GM12878 (cell line): ENCODE data around the gene ISM1. TPM values are rescaled to one million over a fixed set of nuclear protein-coding genes. Genes with fewer than 3 reads are reported as not detected.

Source experiments
- ATAC-seq: fragments of 200-7000 bp; cut with Tn5 transposase; 3 replicates; pipeline ENCODE4 v1.9.1; 2020; ENCODE audit warnings: mild to moderate bottlenecking, moderate library complexity
- BruUV-seq: library from RNA; stranded (reverse); fragments of 400-500 nt; replicated peaks from 2 replicates; lab custom pipeline; 2021; lab: Mats Ljungman, UMichigan
- CTCF ChIA-PET: fragments of 300-600 bp; sonication (Branson Sonifier 250); formaldehyde crosslinking; extraction: SDS; loops from one replicate; lab custom pipeline; 2021; ENCODE audit warnings: inconsistent platforms; lab: Yijun Ruan, JAX
- POLR2A ChIA-PET: fragments of 350-600 bp; formaldehyde crosslinking; extraction: SDS; loops from one replicate; lab custom pipeline; 2021; ENCODE audit warnings: inconsistent platforms; lab: Charles Lee
- RAD21 ChIA-PET: fragments of 300-600 bp; sonication (Branson Sonifier 250); formaldehyde crosslinking; loops from one replicate; lab custom pipeline; 2023; ENCODE audit warnings: antibody characterized with exemption; ENCODE audit not compliant: unreplicated experiment; lab: Charles Lee
- SMC1A ChIA-PET: fragments of 300-600 bp; sonication (Branson Sonifier 250); formaldehyde crosslinking; loops from one replicate; lab custom pipeline; 2023; ENCODE audit not compliant: unreplicated experiment, uncharacterized antibody; lab: Charles Lee
- DNase-seq: peaks from one replicate; pipeline ENCODE4 v3.0.0-alpha.2; 2011; ENCODE audit warnings: low read depth, low spot score
- FAIRE-seq: peaks from 3 replicates; lab custom pipeline; 2011; peaks lifted over from hg19 to GRCh38; lab: Jason Lieb, UNC
- H2AFZ ChIP-seq: 2 replicates; pipeline ENCODE4 v1.6.0; 2011; ENCODE audit warnings: low read depth, low read length, control low read depth; ENCODE audit not compliant: control insufficient read depth
- H3K27ac ChIP-seq: 2 replicates; pipeline ENCODE4 v1.5.1; 2011; ENCODE audit warnings: control low read depth; ENCODE audit not compliant: control insufficient read depth, insufficient read depth
- H3K27me3 ChIP-seq, 2 experiments: replicated peaks in 1 of 2; 2 replicates each; pipeline versions ENCODE4 v1.6.0 to v1.6.1; 2011; ENCODE audit warnings: low read length in 1 of 2; ENCODE audit not compliant: control insufficient read depth in 2 of 2, insufficient read depth in 2 of 2
- H3K36me3 ChIP-seq, 2 experiments: 2 replicates each; pipeline ENCODE4 v1.5.1; 2011; ENCODE audit warnings: low read length in 1 of 2; ENCODE audit not compliant: control insufficient read depth in 2 of 2, insufficient read depth in 2 of 2
- H3K4me1 ChIP-seq: 2 replicates; pipeline ENCODE4 v1.6.1; 2011; ENCODE audit warnings: mild to moderate bottlenecking, low read length, moderate library complexity, mixed read lengths; ENCODE audit not compliant: control insufficient read depth, insufficient read depth
- H3K4me2 ChIP-seq: 2 replicates; pipeline ENCODE4 v1.6.0; 2011; ENCODE audit warnings: control low read depth; ENCODE audit not compliant: control insufficient read depth, insufficient read depth
- H3K4me3 ChIP-seq: fragments of 200-600 bp; sonication (generic); 2 replicates; pipeline ENCODE4 v1.5.1; 2016
- H3K79me2 ChIP-seq: 2 replicates; pipeline ENCODE4 v1.6.0; 2011; ENCODE audit warnings: low read length; ENCODE audit not compliant: control insufficient read depth, insufficient read depth
- H3K9ac ChIP-seq: 2 replicates; pipeline ENCODE4 v1.8.0; 2011; ENCODE audit warnings: low read length, control low read depth, mixed read lengths; ENCODE audit not compliant: control insufficient read depth, insufficient read depth
- H3K9me3 ChIP-seq: replicated peaks from 3 replicates; pipeline ENCODE4 v1.5.1; 2011; ENCODE audit warnings: mild to moderate bottlenecking, low read length; ENCODE audit not compliant: control insufficient read depth, insufficient read depth
- H4K20me1 ChIP-seq: 2 replicates; pipeline ENCODE4 v1.6.0; 2011; ENCODE audit not compliant: control insufficient read depth, insufficient read depth
- BCL3 ChIP-seq: IDR thresholded peaks from 2 replicates; pipeline ENCODE4 v1.6.1; 2011; ENCODE audit warnings: borderline replicate concordance, low read depth, mild to moderate bottlenecking, moderate library complexity, low read length; ENCODE audit not compliant: insufficient read depth, poor library complexity, severe bottlenecking
- CHD2 ChIP-seq: IDR thresholded peaks from 2 replicates; pipeline ENCODE4 v1.6.1; 2011; ENCODE audit warnings: low read depth, low read length, improper control_type of control experiment, borderline replicate concordance
- ESRRA ChIP-seq: IDR thresholded peaks from 2 replicates; pipeline ENCODE4 v1.6.1; 2012; ENCODE audit warnings: mild to moderate bottlenecking, low read length, improper control_type of control experiment
- IKZF1 ChIP-seq: fragments of 450-650 bp; conservative IDR thresholded peaks from 2 replicates; pipeline ENCODE4 v1.6.1; 2017; ENCODE audit warnings: antibody characterized with exemption, mild to moderate bottlenecking
- NFXL1 ChIP-seq: fragments of 450-650 bp; IDR thresholded peaks from 2 replicates; pipeline ENCODE4 v1.6.1; 2017; ENCODE audit warnings: antibody characterized with exemption, mild to moderate bottlenecking, borderline replicate concordance
- POLR2A ChIP-seq: IDR thresholded peaks from 2 replicates; pipeline ENCODE4 v1.6.1; 2011; ENCODE audit warnings: low read depth, mild to moderate bottlenecking, low read length
- RAD21 ChIP-seq: IDR thresholded peaks from 2 replicates; pipeline ENCODE4 v1.6.1; 2011; ENCODE audit warnings: mild to moderate bottlenecking, low read depth, low read length, moderate library complexity; ENCODE audit not compliant: insufficient read depth
- RAD51 ChIP-seq: fragments of 450-650 bp; IDR thresholded peaks from 2 replicates; pipeline ENCODE4 v1.6.1; 2016; ENCODE audit warnings: moderate library complexity, mild to moderate bottlenecking, inconsistent platforms
- RFX5 ChIP-seq: IDR thresholded peaks from 2 replicates; pipeline ENCODE4 v1.6.1; 2011; ENCODE audit warnings: low read depth, low read length, improper control_type of control experiment
- SREBF1 ChIP-seq: IDR thresholded peaks from 2 replicates; pipeline ENCODE4 v1.6.1; 2012; ENCODE audit warnings: mild to moderate bottlenecking, low read length
- ZBED1 ChIP-seq: IDR thresholded peaks from 2 replicates; pipeline ENCODE4 v1.6.1; 2016; ENCODE audit warnings: borderline replicate concordance
- ZBTB4 ChIP-seq: fragments of 450-650 bp; formaldehyde crosslinking; IDR thresholded peaks from 2 replicates; pipeline ENCODE4 v1.4.0; 2022; ENCODE audit warnings: mild to moderate bottlenecking, moderate library complexity
- ZZZ3 ChIP-seq: IDR thresholded peaks from 2 replicates; pipeline ENCODE4 v1.6.1; 2011; ENCODE audit warnings: low read depth; ENCODE audit not compliant: control insufficient read depth, insufficient read length
- WGBS: methylation state at CpG from one replicate; pipeline ENCODE4 v1.1.6; 2016; ENCODE audit warnings: low lambda C conversion rate; ENCODE audit not compliant: insufficient replicate concordance, insufficient coverage; ENCODE audit errors: missing lambda C conversion rate; 5-methylcytosine and 5-hydroxymethylcytosine counted together
- in situ Hi-C: fragments of 300-500 bp; cut with MboI; formaldehyde crosslinking; loops from 9 replicates; pipeline ENCODE4 v1.14.3; 2018; ENCODE audit warnings: mixed read lengths
- intact Hi-C: fragments of 100-400 bp; cut with micrococcal nuclease; formaldehyde crosslinking; loops from one replicate; pipeline ENCODE4 v1.14.2; 2022; ENCODE audit not compliant: unreplicated experiment
- polyA plus RNA-seq, 11 experiments: library from polyadenylated mRNA; depleted of rRNA in 4 of 11; unstranded in 6 of 11; stranded (reverse) in 5 of 11; fragments of >200 nt; fragmentation: Nextera tagmentation in 4 of 11; fragmentation: Illumina TruSeq in 1 of 11; extraction: Ambion mirVana in 4 of 11; extraction: Trizol in 1 of 11; gene quantifications; 1 replicate in 1 of 11; 2 replicates in 10 of 11; pipeline versions ENCODE4 v1.2.1 to v1.2.3, GENCODE V29; 2011 to 2016; ENCODE audit warnings: inconsistent platforms in 2 of 11, missing spikeins in 2 of 11, low read depth in 1 of 11
- total RNA-seq, 4 experiments: library from RNA; depleted of rRNA in 3 of 4; stranded (reverse); fragments of >200 nt in 3 of 4; fragmentation: Illumina TruSeq in 1 of 4; extraction: Trizol in 1 of 4; gene quantifications; 2 replicates each; pipeline versions ENCODE4 v1.2.1 to v1.2.3, GENCODE V29; 2013 to 2021
- TF ChIP-seq, protein P1 (sequence below): fragments of 450-650 bp; IDR thresholded peaks from 2 replicates; pipeline ENCODE4 v1.6.1; 2016; ENCODE audit warnings: mild to moderate bottlenecking
- TF ChIP-seq, protein P2 (sequence below): fragments of 450-650 bp; IDR thresholded peaks from 2 replicates; pipeline ENCODE4 v1.6.1; 2017; ENCODE audit warnings: mild to moderate bottlenecking, moderate library complexity

The ISM1 gene
- total and polyA plus RNA-seq, 10 of the 15 experiments (the other 5 are each of a cell fraction or from before 2014, with no cell fraction given) = 0.01 to 0.03 TPM; not detected in 8

GRCh38 chr20:13232999-13233398 lies 11.9 kb downstream of the ISM1 start (continued):
- TF ChIP-seq ZBTB4 (CRISPR knock-in tag) (no peak), RAD51 (no peak), ZZZ3 (no peak), SREBF1 (no peak)

DNA sequence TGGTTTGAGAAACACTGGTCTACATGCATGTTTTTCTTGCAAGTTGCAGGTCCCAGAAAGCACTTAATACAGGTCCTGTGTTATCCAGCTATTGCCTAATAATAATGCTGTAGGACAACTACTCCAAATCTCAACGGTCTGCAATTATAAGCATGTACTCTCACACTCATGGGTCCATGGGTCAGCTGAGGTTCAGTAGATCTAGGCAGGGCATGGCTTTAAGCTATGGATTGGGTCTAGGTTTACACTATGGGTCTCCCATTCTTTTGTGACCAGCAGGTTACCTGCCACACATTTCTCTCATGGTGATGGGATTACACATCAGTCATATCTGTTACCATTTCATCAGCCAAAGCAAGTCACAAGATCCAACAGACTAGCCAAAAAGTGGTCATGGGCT lies 13.9 kb downstream of the ISM1 start:
- Histone ChIP-seq H4K20me1 (no peaks in the 10 kb centered on the region), H3K4me1 (no peaks in the 10 kb centered on the region), H3K27me3 (no peaks in the 10 kb centered on the region), H3K9me3 (no peaks in the 10 kb centered on the region), H3K4me3 (no peak overlapping the region), H3K36me3 (no peaks in the 10 kb centered on the region), H2AFZ (no peak overlapping the region), H3K9ac (no peak overlapping the region), H3K79me2 (no peaks in the 10 kb centered on the region), H3K4me2 (no peak overlapping the region), H3K27ac (no peak overlapping the region)
- intact Hi-C loops = no loop called here
- ChIA-PET RAD21 (no interaction called here), POLR2A (no interaction called here), SMC1A (interaction anchor here (0.9 kb wide), 1 partner anchor 23 kb away, joined by 3 read pairs; no protein-coding TSS in a partner anchor), CTCF (no interaction called here)
- WGBS = 0% methylated on average over 1 of the region's 1 CpG
- DNase-seq = no peak
- no peak for FAIRE-seq
- ATAC-seq = no peak
- BruUV-seq = no TSS peak
- in situ Hi-C loops = no loop called here
- TF ChIP-seq RFX5 = no peak
- TF ChIP-seq ESRRA = no peak
- TF ChIP-seq RAD21 = no peak
- TF ChIP-seq, protein P1, sequence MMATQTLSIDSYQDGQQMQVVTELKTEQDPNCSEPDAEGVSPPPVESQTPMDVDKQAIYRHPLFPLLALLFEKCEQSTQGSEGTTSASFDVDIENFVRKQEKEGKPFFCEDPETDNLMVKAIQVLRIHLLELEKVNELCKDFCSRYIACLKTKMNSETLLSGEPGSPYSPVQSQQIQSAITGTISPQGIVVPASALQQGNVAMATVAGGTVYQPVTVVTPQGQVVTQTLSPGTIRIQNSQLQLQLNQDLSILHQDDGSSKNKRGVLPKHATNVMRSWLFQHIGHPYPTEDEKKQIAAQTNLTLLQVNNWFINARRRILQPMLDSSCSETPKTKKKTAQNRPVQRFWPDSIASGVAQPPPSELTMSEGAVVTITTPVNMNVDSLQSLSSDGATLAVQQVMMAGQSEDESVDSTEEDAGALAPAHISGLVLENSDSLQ = no peak
- no peak for TF ChIP-seq POLR2A
- TF ChIP-seq NFXL1 = no peak
- TF ChIP-seq ZBED1 = no peak
- TF ChIP-seq IKZF1 = no peak
- TF ChIP-seq, protein P2, sequence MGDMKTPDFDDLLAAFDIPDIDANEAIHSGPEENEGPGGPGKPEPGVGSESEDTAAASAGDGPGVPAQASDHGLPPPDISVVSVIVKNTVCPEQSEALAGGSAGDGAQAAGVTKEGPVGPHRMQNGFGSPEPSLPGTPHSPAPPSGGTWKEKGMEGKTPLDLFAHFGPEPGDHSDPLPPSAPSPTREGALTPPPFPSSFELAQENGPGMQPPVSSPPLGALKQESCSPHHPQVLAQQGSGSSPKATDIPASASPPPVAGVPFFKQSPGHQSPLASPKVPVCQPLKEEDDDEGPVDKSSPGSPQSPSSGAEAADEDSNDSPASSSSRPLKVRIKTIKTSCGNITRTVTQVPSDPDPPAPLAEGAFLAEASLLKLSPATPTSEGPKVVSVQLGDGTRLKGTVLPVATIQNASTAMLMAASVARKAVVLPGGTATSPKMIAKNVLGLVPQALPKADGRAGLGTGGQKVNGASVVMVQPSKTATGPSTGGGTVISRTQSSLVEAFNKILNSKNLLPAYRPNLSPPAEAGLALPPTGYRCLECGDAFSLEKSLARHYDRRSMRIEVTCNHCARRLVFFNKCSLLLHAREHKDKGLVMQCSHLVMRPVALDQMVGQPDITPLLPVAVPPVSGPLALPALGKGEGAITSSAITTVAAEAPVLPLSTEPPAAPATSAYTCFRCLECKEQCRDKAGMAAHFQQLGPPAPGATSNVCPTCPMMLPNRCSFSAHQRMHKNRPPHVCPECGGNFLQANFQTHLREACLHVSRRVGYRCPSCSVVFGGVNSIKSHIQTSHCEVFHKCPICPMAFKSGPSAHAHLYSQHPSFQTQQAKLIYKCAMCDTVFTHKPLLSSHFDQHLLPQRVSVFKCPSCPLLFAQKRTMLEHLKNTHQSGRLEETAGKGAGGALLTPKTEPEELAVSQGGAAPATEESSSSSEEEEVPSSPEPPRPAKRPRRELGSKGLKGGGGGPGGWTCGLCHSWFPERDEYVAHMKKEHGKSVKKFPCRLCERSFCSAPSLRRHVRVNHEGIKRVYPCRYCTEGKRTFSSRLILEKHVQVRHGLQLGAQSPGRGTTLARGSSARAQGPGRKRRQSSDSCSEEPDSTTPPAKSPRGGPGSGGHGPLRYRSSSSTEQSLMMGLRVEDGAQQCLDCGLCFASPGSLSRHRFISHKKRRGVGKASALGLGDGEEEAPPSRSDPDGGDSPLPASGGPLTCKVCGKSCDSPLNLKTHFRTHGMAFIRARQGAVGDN = no peak
- no peak for TF ChIP-seq CHD2
- TF ChIP-seq BCL3 = no peak
